Glutamatergic neuron (in vitro differentiated cells): Measurements from ENCODE around the gene ACYP1. TPM values are rescaled to one million over a fixed set of nuclear protein-coding genes. Genes with fewer than 3 reads are reported as not detected.

Source experiments
- DNase-seq: peaks from one replicate; pipeline ENCODE4 v3.0.0; 2022
- H3K27ac Mint-ChIP-seq: one replicate; pipeline ENCODE4 v1.8.0; 2020; ENCODE audit warnings: mild to moderate bottlenecking, mixed read lengths, inconsistent platforms; ENCODE audit not compliant: unreplicated experiment
- H3K27me3 Mint-ChIP-seq: one replicate; pipeline ENCODE4 v1.8.0; 2020; ENCODE audit warnings: mild to moderate bottlenecking, moderate library complexity, mixed read lengths, inconsistent platforms; ENCODE audit not compliant: unreplicated experiment
- H3K36me3 Mint-ChIP-seq: one replicate; pipeline ENCODE4 v1.8.0; 2020; ENCODE audit warnings: mild to moderate bottlenecking, mixed read lengths, inconsistent platforms; ENCODE audit not compliant: unreplicated experiment
- H3K4me1 Mint-ChIP-seq: one replicate; pipeline ENCODE4 v1.8.0; 2020; ENCODE audit warnings: mild to moderate bottlenecking, low read depth, mixed read lengths, inconsistent platforms; ENCODE audit not compliant: unreplicated experiment
- H3K4me3 Mint-ChIP-seq: one replicate; pipeline ENCODE4 v1.8.0; 2020; ENCODE audit warnings: mild to moderate bottlenecking, mixed read lengths, inconsistent platforms; ENCODE audit not compliant: unreplicated experiment
- H3K9me3 Mint-ChIP-seq: one replicate; pipeline ENCODE4 v1.8.0; 2020; ENCODE audit warnings: mild to moderate bottlenecking, moderate library complexity, mixed read lengths, inconsistent platforms; ENCODE audit not compliant: unreplicated experiment
- CTCF ChIP-seq: fragments of 200-600 bp; sonication (generic); IDR thresholded peaks from one replicate; pipeline ENCODE4 v1.5.0; 2021; ENCODE audit not compliant: partially characterized antibody, unreplicated experiment
- total RNA-seq: library from RNA; stranded (reverse); fragmentation: NEBNext Ultra II Directional; extraction: Animal tissue kit (Norgen Biotek cat#: 25700); gene quantifications from one replicate; pipeline ENCODE4 v1.2.1, GENCODE V29; 2021; ENCODE audit not compliant: unreplicated experiment

The ACYP1 gene
- total RNA-seq, 1 donor from 2014 or later, result 14.3 TPM

GRCh38 chr14:75046275-75046674 lies 17.5 kb downstream of the ACYP1 start:
- no peak for DNase-seq
- no peak overlapping the region for H3K4me3 Mint-ChIP-seq
- peaks cover under 1% of the 10 kb centered on the region for H3K27me3 Mint-ChIP-seq
- H3K27ac Mint-ChIP-seq, result no peak overlapping the region
- TF ChIP-seq CTCF, result no peak
- no peaks in the 10 kb centered on the region for H3K36me3 Mint-ChIP-seq
- peaks cover under 1% of the 10 kb centered on the region for H3K9me3 Mint-ChIP-seq
- peaks cover 3% of the 10 kb centered on the region for H3K4me1 Mint-ChIP-seq

- Mint-ChIP-seq H3K4me3 (no peak overlapping the region), H3K27me3 (no peaks in the 10 kb centered on the region), H3K4me1 (peaks cover 3% of the 10 kb centered on the region), H3K27ac (no peak overlapping the region), H3K9me3 (no peaks in the 10 kb centered on the region), H3K36me3 (no peaks in the 10 kb centered on the region)
- no peak for DNase-seq
- TF ChIP-seq CTCF, result no peak
Observed at GRCh38 chr14:75044752-75045151, 19.1 kb downstream of the ACYP1 start.

DNA sequence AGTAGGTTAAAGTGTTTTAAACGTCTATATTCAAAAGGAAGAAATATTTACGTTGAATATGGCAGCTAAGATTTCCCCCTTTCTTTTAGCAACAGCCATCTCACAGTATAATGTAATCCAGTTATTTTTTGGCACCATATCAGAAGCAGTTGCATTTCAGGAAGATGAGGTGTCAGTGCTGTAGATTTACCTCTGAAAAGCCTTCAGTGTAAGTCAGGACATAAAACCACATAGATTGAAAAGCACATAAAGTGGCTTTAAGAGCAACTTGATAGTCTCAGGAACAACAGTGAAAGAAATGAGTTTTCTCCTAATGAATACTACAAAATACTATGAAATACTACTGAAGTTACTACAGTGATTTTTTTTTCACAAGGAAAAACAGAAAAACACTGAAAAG lies 19.5 kb downstream of the ACYP1 start:
- Mint-ChIP-seq H3K4me1 (peaks cover 3% of the 10 kb centered on the region), H3K36me3 (no peaks in the 10 kb centered on the region), H3K4me3 (no peak overlapping the region), H3K27ac (no peak overlapping the region), H3K9me3 (no peaks in the 10 kb centered on the region), H3K27me3 (no peaks in the 10 kb centered on the region)
- no peak for DNase-seq
- TF ChIP-seq CTCF, result no peak

- Mint-ChIP-seq H3K27ac (no peak overlapping the region), H3K36me3 (no peaks in the 10 kb centered on the region), H3K27me3 (no peaks in the 10 kb centered on the region), H3K4me3 (no peak overlapping the region), H3K9me3 (no peaks in the 10 kb centered on the region), H3K4me1 (peaks cover 3% of the 10 kb centered on the region)
- DNase-seq, result peak; percentile 32
- no peak for TF ChIP-seq CTCF
Observed at GRCh38 chr14:75042035-75042434, 21.8 kb downstream of the ACYP1 start.

DNA sequence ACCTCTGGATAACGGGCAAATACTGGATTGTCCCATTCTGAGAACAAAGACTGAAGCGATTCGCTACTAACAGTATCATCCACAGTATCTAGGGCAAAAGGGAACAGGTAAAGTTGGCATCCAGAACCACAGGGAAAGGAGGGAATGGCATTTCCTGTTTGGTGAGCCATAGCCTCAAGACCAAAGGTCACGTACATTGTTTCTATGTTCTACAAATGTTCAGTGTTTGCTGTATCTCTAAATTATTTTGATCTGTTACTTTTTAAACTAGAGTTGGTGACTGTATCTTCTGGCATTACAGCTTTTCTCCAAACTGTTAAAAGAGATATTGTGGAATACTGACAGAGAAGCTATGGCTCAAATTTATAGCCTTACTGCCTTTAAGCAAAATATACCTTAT lies 22.2 kb downstream of the ACYP1 start:
- no peaks in the 10 kb centered on the region for H3K9me3 Mint-ChIP-seq
- TF ChIP-seq CTCF, result no peak
- peaks cover 3% of the 10 kb centered on the region for H3K4me1 Mint-ChIP-seq
- H3K36me3 Mint-ChIP-seq, result no peaks in the 10 kb centered on the region
- H3K27me3 Mint-ChIP-seq, result no peaks in the 10 kb centered on the region
- H3K4me3 Mint-ChIP-seq, result no peak overlapping the region
- no peak overlapping the region for H3K27ac Mint-ChIP-seq
- no peak for DNase-seq
